ENCODE measurements around the gene ZNF304.

- no peak for TF ChIP-seq ZNF512 (tag; IDR thresholded peaks at IDR 0.05)
- no peak for TF ChIP-seq RFX5 (IDR thresholded peaks at IDR 0.05; ENCODE audit: low read depth, low read length)
- no peak for TF ChIP-seq CTCF (IDR thresholded peaks at IDR 0.05 in 2 of 3, conservative IDR thresholded peaks at IDR 0.05 in 1 of 3; ENCODE audit: insufficient read depth in 2 of 3, low read depth in 1 of 3, low read length in 3 of 3)
- no peak for TF ChIP-seq SMARCB1 (IDR thresholded peaks at IDR 0.05; ENCODE audit: insufficient read length, low read depth)
- no peak for TF ChIP-seq POLR2AphosphoS5 (IDR thresholded peaks at IDR 0.05; ENCODE audit: control insufficient read depth, insufficient read depth, low read depth, low read length)
- TF ChIP-seq ZBTB12 (CRISPR knock-in tag; IDR thresholded peaks at IDR 0.05) = no peak
- TF ChIP-seq ZNF766 (CRISPR knock-in tag; conservative IDR thresholded peaks at IDR 0.05) = no peak
- no peak for TF ChIP-seq EZH2 (IDR thresholded peaks at IDR 0.05; ENCODE audit: borderline replicate concordance, low read depth, low read length)
These were observed 42.6 kb upstream of the ZNF304 start for GRCh38 chr19:57308514-57308913.
